Body of pancreas (tissue), 4 donors: ENCODE results near the gene TRMT1. TPM values are rescaled to one million over a fixed set of nuclear protein-coding genes. Genes with fewer than 3 reads are reported as not detected.

ENCODE experiments used
- ATAC-seq: fragments of 150-250 bp; one replicate; pipeline ENCODE4 v1.9.1; 2016
- DNase-seq, 4 donors: peaks; one replicate each; pipeline ENCODE4 v3.0.0-alpha.2; 2019
- H3K27ac ChIP-seq, 4 donors: fragments of 200-600 bp; sonication (generic); 1 replicate in 3 of 4; 2 replicates in 1 of 4; pipeline versions ENCODE4 v1.5.1 to v1.6.1; 2016 to 2019; ENCODE audit warnings: mild to moderate bottlenecking in 1 of 4, mixed read lengths in 1 of 4, moderate library complexity in 1 of 4
- H3K27me3 ChIP-seq, 2 donors: fragments of 200-600 bp; sonication (generic); one replicate each; pipeline ENCODE4 v1.6.0; 2016; ENCODE audit warnings: mild to moderate bottlenecking in 1 of 2
- H3K36me3 ChIP-seq, 2 donors: fragments of 200-600 bp; sonication (generic); replicated peaks in 1 of 2; 2 replicates each; pipeline ENCODE4 v1.5.1; 2016; ENCODE audit warnings: low read depth in 2 of 2; ENCODE audit not compliant: insufficient read depth in 1 of 2
- H3K4me1 ChIP-seq: fragments of 200-600 bp; sonication (generic); one replicate; pipeline ENCODE4 v1.6.0; 2016
- H3K4me3 ChIP-seq, 2 donors: fragments of 200-600 bp; sonication (generic); 1 replicate in 1 of 2; 2 replicates in 1 of 2; pipeline ENCODE4 v1.5.1; 2016 to 2019
- H3K9me3 ChIP-seq, 3 donors: fragments of 200-600 bp; sonication (generic); 1 replicate in 2 of 3; 2 replicates in 1 of 3; pipeline ENCODE4 v1.5.1; 2016
- CTCF ChIP-seq, 7 experiments: fragments of 450-650 bp in 4 of 7; fragments of 200-600 bp in 3 of 7; sonication (generic) in 3 of 7; IDR thresholded peaks; one replicate each; pipeline ENCODE4 v1.5.1; 2016 to 2019; ENCODE audit warnings: antibody characterized with exemption in 7 of 7
- POLR2A ChIP-seq, 3 donors: fragments of 450-650 bp; IDR thresholded peaks; one replicate each; pipeline ENCODE4 v1.6.1; 2016; ENCODE audit warnings: antibody characterized with exemption in 3 of 3, mild to moderate bottlenecking in 2 of 3
- WGBS, 2 donors: methylation state at CpG; one replicate each; pipeline ENCODE4 v1.1.5; 2017; 5-methylcytosine and 5-hydroxymethylcytosine counted together
- intact Hi-C: fragments of 100-400 bp; cut with DNase I; formaldehyde crosslinking; loops from one replicate; pipeline ENCODE4 v1.15.1; 2023
- total RNA-seq, 2 donors: library from RNA; depleted of rRNA; stranded (reverse); fragments of >200 nt; gene quantifications; one replicate each; pipeline ENCODE4 v1.1.0, GENCODE V29; 2016

TRMT1 gene
- total RNA-seq, 2 donors from 2014 or later: 21.5 to 36.3 TPM

GRCh38 chr19:13152974-13153568 is 36.5 kb upstream of the TRMT1 start:
- peak overlapping the region; percentile 78 for H3K4me3 ChIP-seq
- H3K4me1 ChIP-seq: peaks cover 44% of the 10 kb centered on the region
- 0% methylated on average over 59 of the region's 59 CpGs; no CpG with 5 or more reads in 1 of the 2 donors for WGBS, 2 donors
- H3K9me3 ChIP-seq: no peaks in the 10 kb centered on the region
- DNase-seq (peak; percentile 96 to 98 (median 98)), ATAC-seq (peak; percentile 37)
- no peaks in the 10 kb centered on the region for H3K27me3 ChIP-seq
- intact Hi-C loops: no loop called here
- TF ChIP-seq CTCF (IDR thresholded peaks at IDR 0.05): peak in 3 of 7 experiments; percentile 16 to 30 (median 23)
- TF ChIP-seq POLR2A (IDR thresholded peaks at IDR 0.05): peak; percentile 100
- H3K36me3 ChIP-seq: no peaks in the 10 kb centered on the region
- peak overlapping the region; percentile 98 to 100 (median 99) for H3K27ac ChIP-seq

GRCh38 chr19:13152356-13152973 is 35.9 kb upstream of the TRMT1 start:
- peak in 1 of 7 experiments; percentile 7 for TF ChIP-seq CTCF (IDR thresholded peaks at IDR 0.05)
- TF ChIP-seq POLR2A (IDR thresholded peaks at IDR 0.05): no peak
- 0% methylated on average over 4 to 25 of the region's 25 CpGs for WGBS, 2 donors
- no peaks in the 10 kb centered on the region for H3K36me3 ChIP-seq
- H3K4me1 ChIP-seq: peaks cover 42% of the 10 kb centered on the region
- H3K4me3 ChIP-seq: peak overlapping the region; percentile 22 to 78
- no peaks in the 10 kb centered on the region for H3K27me3 ChIP-seq
- no peaks in the 10 kb centered on the region for H3K9me3 ChIP-seq
- ATAC-seq (peak; percentile 0), DNase-seq (no peak)
- intact Hi-C loops: no loop called here
- peak overlapping the region; percentile 98 to 100 (median 99) for H3K27ac ChIP-seq

GRCh38 chr19:13151605-13152355 is 35.2 kb upstream of the TRMT1 start:
- Histone ChIP-seq H3K27ac (peak overlapping the region; percentile 98 to 100 (median 100)), H3K4me1 (peaks cover 37% of the 10 kb centered on the region), H3K9me3 (no peaks in the 10 kb centered on the region), H3K36me3 (no peaks in the 10 kb centered on the region), H3K27me3 (no peaks in the 10 kb centered on the region), H3K4me3 (peak overlapping the region; percentile 22 to 78)
- intact Hi-C loops: no loop called here
- 0 to 2% methylated on average over 8 to 71 of the region's 71 CpGs for WGBS, 2 donors
- TF ChIP-seq CTCF (IDR thresholded peaks at IDR 0.05): peak in 3 of 7 experiments; percentile 9 to 15 (median 9)
- peak; percentile 98 to 99 (median 99) for TF ChIP-seq POLR2A (IDR thresholded peaks at IDR 0.05)
- peak; percentile 57 for ATAC-seq
- DNase-seq: peak; percentile 98 to 99 (median 98)

GRCh38 chr19:13150931-13151604 is 34.5 kb upstream of the TRMT1 start:
- Histone ChIP-seq H3K4me3 (peak overlapping the region; percentile 43 to 68), H3K36me3 (no peaks in the 10 kb centered on the region), H3K9me3 (no peaks in the 10 kb centered on the region), H3K4me1 (peaks cover 33% of the 10 kb centered on the region), H3K27me3 (no peaks in the 10 kb centered on the region), H3K27ac (peak overlapping the region; percentile 98 to 100 (median 100))
- WGBS, 2 donors: 0% methylated on average over 27 to 33 of the region's 34 CpGs
- TF ChIP-seq CTCF (IDR thresholded peaks at IDR 0.05) (no peak), POLR2A (IDR thresholded peaks at IDR 0.05) (no peak)
- DNase-seq: peak; percentile 35 to 48 (median 42)
- no peak for ATAC-seq
- intact Hi-C loops: no loop called here
